GM19468 (cell line): ENCODE results near the gene TMTC1.
A peak's percentile ranks its signal among the peaks of the same experiment; 100 is the strongest.

Experiments
- ATAC-seq: cut with Tn5 transposase; IDR thresholded peaks from one replicate; pipeline ENCODE4 v1.9.1; 2021; ENCODE audit warnings: mild to moderate bottlenecking, moderate library complexity, moderate number of reproducible peaks; ENCODE audit not compliant: unreplicated experiment; ENCODE audit errors: extremely low read depth

The TMTC1 gene

GRCh38 chr12:29781705-29782266 is 2.0 kb downstream of the TMTC1 start:
- ATAC-seq = no peak

GRCh38 chr12:29781188-29781587 is 2.6 kb downstream of the TMTC1 start:
- ATAC-seq = no peak

GRCh38 chr12:29780084-29780483 is 3.7 kb downstream of the TMTC1 start:
- no peak for ATAC-seq

GRCh38 chr12:29778531-29778930 is 5.2 kb downstream of the TMTC1 start:
- no peak for ATAC-seq

DNA sequence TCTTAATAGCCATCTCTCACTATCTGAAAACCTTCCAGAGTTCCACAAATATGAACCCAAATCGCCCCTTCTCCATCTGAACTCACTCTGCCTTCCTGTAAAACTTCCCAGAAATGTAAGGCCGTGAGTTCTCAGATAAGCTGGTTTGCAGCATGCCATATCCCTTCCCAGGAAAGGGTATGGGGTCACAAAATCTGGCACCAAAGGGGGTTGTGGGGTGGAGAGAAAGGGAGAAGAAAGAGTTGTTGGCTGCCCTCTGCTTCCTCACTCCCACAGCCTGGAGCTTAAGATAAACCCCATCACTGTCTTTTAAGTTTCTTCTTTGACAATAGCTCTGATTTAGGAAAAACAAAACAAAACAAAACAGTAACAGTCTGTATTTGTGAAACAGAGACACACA is 10.7 kb downstream of the TMTC1 start:
- ATAC-seq = no peak

DNA sequence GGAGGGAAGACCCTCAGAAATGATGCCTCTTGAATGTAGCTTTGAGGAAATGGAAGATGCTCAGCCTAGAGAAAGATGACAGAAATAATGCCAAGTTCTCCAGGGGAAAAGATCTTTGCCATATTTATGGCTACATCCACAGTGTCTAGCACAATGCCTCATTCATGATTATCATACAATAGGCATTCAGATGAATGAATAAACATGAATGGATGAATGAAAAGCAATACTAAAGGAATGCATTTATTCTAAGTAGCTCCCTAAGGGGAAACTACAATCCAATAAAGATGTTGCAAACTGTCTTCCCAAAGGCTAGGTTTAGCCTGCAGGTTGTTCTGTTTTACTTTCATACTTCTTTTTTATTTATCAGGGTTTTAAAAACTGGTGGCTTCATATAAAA is 12.0 kb downstream of the TMTC1 start:
- no peak for ATAC-seq

- no peak for ATAC-seq
Observed at GRCh38 chr12:29771165-29771564, 12.6 kb downstream of the TMTC1 start.

GRCh38 chr12:29769162-29769858 is 14.4 kb downstream of the TMTC1 start:
- ATAC-seq = no peak

DNA sequence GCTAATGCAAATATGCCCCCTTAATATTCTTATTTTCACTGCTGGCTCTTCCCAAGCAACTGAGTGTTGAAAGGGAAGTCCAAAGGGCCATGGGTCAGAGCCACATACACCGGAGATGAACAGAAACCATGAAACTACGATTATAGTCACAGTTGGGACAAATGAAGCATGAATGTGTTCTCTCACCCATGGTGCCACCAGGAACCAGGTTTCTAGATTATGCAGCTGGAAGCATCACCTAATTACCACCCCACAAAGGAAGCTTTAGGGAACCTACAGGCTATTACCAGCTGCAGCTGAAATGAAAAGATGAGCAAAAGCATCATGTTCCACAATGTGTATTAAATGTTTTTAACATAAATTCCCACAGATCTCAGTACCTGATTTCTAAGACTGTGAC is 15.4 kb downstream of the TMTC1 start:
- no peak for ATAC-seq

GRCh38 chr12:29763301-29763683 is 20.4 kb downstream of the TMTC1 start:
- ATAC-seq = no peak

DNA sequence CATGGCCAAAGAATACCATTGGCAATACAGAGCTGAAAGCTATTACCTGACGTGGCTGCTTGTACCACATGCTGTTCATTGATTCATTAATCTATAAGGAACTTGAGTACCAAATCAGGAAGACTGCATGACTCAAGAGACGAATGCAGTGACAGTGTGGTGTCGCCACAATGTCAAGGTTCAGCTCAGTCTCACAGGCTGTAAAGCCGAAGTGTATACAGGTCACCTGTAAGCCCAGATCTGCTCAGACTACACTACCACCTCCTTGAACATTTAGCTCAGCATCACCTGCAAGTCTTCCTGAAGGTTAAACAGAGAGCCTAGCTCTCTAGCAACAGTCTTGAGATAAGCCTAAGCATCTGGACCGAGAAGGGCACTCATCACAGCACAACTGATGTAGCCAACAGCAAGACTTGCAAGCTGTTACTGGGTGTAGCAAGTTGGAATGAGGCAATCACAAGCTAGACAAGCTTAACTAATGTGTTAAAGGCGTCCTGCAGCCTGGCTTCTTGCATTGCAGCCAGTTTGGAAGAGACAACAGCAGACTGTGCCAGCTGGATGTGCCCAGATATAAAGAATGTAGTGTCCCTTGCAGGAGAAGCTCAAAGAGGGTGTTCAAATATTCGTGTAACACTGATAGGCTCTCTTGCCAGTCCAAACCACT is 21.0 kb downstream of the TMTC1 start:
- no peak for ATAC-seq

GRCh38 chr12:29759950-29760349 is 23.8 kb downstream of the TMTC1 start:
- no peak for ATAC-seq

DNA sequence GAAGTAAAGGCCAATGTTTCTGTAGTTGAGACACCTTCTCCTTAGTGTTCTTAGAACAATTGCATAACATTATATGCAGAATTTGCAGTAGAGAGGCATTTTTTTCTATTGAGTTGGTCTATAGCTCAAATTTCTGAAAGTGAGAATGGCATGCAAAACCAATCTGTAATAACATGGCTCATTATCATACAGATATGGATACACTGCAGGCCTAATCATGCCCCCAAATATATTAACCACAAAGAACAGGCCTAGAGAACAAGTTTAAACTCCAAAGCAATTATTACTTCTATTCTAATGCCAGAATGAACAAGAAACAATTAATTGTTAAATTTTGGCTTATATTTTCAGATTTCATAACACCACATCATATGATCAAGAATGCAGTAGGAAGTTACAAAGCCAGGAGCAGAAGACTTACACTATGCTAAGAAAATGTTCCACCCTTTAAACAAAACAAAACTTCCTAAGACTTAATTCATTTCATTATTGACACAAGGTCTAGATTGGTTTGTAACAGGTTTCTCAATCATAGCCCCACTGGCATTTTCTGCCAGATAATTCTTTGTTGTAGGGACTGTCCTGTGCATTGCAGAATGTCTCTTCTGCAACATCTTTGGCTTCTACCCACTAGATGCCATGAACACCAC is 26.9 kb downstream of the TMTC1 start:
- no peak for ATAC-seq

- ATAC-seq = no peak
Observed at GRCh38 chr12:29754235-29755189, 29.2 kb downstream of the TMTC1 start.

- ATAC-seq = no peak
Observed at GRCh38 chr12:29752121-29752520, 31.6 kb downstream of the TMTC1 start.

GRCh38 chr12:29751676-29752075 is 32.1 kb downstream of the TMTC1 start:
- ATAC-seq = no peak

DNA sequence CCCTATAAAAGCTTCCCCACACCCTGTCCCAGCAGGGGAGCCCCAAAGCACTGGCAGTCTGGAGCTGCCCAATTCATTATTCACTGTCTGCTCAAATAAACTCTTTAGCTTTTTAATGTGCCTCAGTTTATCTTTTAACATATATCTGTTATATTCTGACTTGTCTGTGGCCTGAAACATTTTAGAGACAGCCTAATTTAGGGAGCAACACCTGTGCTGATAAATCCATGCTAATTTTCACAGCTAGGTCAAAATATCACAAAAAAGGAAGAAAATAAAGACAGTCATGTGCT is 32.9 kb downstream of the TMTC1 start:
- ATAC-seq = no peak

DNA sequence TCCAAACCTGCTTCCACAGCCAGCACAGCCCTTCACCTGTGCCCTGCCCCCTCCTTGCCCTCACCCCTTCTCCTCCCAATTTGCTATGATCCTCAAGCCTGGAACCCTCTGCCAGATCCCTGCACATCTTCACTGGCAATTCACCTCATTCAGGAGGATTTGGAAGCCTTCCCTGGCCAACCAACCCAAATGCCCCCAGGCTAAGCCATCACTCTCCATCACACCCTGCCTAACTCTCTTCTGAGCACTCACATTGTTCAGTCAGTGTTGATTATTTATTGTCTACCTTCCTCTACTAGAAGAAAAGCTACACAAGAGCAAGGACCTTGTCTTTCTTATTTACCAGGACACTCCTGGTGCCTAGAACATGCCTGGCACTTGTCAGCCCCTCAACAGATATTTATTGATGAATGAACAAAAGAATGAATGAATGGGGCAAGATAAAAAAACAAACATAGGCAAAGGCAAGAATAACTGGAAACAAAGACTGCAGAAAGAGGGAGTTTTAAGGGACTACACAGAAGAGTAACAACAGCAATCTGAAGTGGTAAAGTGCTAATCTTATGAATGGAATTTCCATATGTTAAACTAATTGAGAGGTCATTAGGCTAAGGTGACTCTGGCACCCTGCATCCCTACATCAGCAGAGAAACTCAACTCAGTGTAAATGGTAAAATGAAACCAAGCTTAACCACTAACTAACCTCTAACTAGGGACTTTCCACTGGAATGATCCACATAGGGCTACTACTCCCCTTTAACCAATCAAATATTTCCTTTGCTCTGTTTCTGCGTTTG is 33.4 kb downstream of the TMTC1 start:
- ATAC-seq = peak; percentile 70

DNA sequence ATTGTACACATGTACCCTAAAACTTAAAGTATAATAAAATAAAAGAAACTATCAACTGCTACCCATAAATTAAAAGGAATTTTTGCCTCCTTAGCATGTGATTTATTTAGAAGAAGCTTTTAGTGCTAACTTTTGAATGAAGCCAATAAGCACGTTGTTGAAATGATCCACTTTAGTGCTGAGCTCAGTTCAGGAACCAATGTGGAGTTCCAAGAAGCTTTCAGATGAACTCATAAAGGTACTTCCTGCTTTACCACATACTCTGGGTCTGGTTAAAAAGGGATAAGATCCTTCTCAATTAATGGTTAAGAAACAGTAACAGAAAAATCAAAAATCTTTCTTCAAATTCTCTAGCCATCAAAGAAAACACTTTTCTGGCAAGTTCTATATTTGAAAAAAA is 39.4 kb downstream of the TMTC1 start:
- no peak for ATAC-seq

GRCh38 chr12:29743801-29744200 is 39.9 kb downstream of the TMTC1 start:
- no peak for ATAC-seq
